Heart right ventricle (tissue), 16 donors: ENCODE measurements around the gene COQ5. TPM values are rescaled to one million over a fixed set of nuclear protein-coding genes. Genes with fewer than 3 reads are reported as not detected.

ENCODE experiments used
- ATAC-seq, 8 donors: fragments of 200-7000 bp; cut with Tn5 transposase; one replicate each; pipeline ENCODE4 v1.9.1; 2020; ENCODE audit warnings: mild to moderate bottlenecking in 8 of 8, moderate library complexity in 8 of 8, moderate number of reproducible peaks in 1 of 8
- DNase-seq, 2 donors: peaks; one replicate each; pipeline ENCODE4 v3.0.0-alpha.2; 2020
- H3K27ac ChIP-seq, 10 donors: fragments of 200-600 bp; sonication (generic) in 2 of 10; one replicate each; pipeline versions ENCODE4 v1.5.0 to v1.8.0; 2020 to 2022; ENCODE audit warnings: mild to moderate bottlenecking in 3 of 10
- H3K27me3 ChIP-seq, 7 donors: fragments of 200-600 bp; one replicate each; pipeline ENCODE4 v1.8.0; 2021 to 2022; ENCODE audit warnings: mild to moderate bottlenecking in 2 of 7
- H3K36me3 ChIP-seq, 9 donors: fragments of 200-600 bp; sonication (generic) in 1 of 9; one replicate each; pipeline versions ENCODE4 v1.5.0 to v1.8.0; 2020 to 2022; ENCODE audit warnings: mild to moderate bottlenecking in 2 of 9
- H3K4me1 ChIP-seq, 9 donors: fragments of 200-600 bp; sonication (generic) in 1 of 9; one replicate each; pipeline versions ENCODE4 v1.5.0 to v1.8.0; 2020 to 2022; ENCODE audit warnings: mild to moderate bottlenecking in 4 of 9
- H3K4me3 ChIP-seq, 10 donors: fragments of 200-600 bp; sonication (generic) in 2 of 10; one replicate each; pipeline versions ENCODE4 v1.5.0 to v1.8.0; 2020 to 2022; ENCODE audit warnings: mild to moderate bottlenecking in 7 of 10, moderate library complexity in 2 of 10
- H3K9me3 ChIP-seq, 11 donors: fragments of 200-600 bp in 10 of 11; sonication (generic) in 2 of 11; one replicate each; pipeline versions ENCODE4 v1.5.0 to v1.8.0; 2013 to 2022; ENCODE audit warnings: mild to moderate bottlenecking in 2 of 11, control low read depth in 1 of 11, moderate library complexity in 1 of 11
- CTCF ChIP-seq, 9 donors: fragments of 200-600 bp; sonication (generic) in 2 of 9; IDR thresholded peaks; one replicate each; pipeline versions ENCODE4 v1.5.0 to v1.8.0; 2021 to 2022; ENCODE audit warnings: antibody characterized with exemption in 9 of 9, mild to moderate bottlenecking in 5 of 9, moderate library complexity in 1 of 9
- WGBS, 2 donors: extraction: QIAGEN DNeasy Blood & Tissue Kit; methylation state at CpG; one replicate each; pipeline ENCODE4 v1.1.7; 2013; ENCODE audit warnings: inconsistent platforms in 1 of 2; 5-methylcytosine and 5-hydroxymethylcytosine counted together
- intact Hi-C, 10 donors: fragments of 100-400 bp; cut with DNase I; formaldehyde crosslinking; loops; one replicate each; pipeline versions ENCODE4 v1.11.1 to v1.14.2; 2022
- polyA plus RNA-seq, 2 donors: library from polyadenylated mRNA; stranded (reverse); fragments of 200-250 nt; gene quantifications; one replicate each; pipeline ENCODE4 v1.2.3, GENCODE V29; 2013
- total RNA-seq, 10 donors: library from RNA; stranded (reverse); fragmentation: NEBNext Ultra II Directional in 3 of 10; extraction: Animal tissue kit (Norgen Biotek cat#: 25700) in 3 of 10; gene quantifications; one replicate each; pipeline versions ENCODE4 v1.2.1 to v1.2.4, GENCODE V29; 2021 to 2023
- donor health status: Arrhythmogenic right ventricular cardiomyopathy.
- donor health status: ischemic (EF 13 %, LVEDD 7.1; RV severe dilation, severe dysfunction).
- donor health status: healthy with polysubstance abuse.
- donor health status: DM: no; HTN: yes; CAD: no.
- donor health status: DM: no; HTN: no; CAD: no.
- donor health status: ischemic (EF 25% LVEDD 6.9; RV normal size, moderate dysfunction).
- donor health status: ischemic (EF 25% LVEDD 5.7; RV mildly dilated, moderate dysfunction).
- donor health status: healthy.
- donor health status: DM: yes; HTN: yes; CAD: no.
- donor health status: Ischemic cardiomyopathy.
- donor health status: ischemic (EF 35%, LVEDD 5.7; RV mildly dilated, moderate dysfunction).
- donor health status: nonischemic (EF 11% LVEDD 7.7; RV severe dilation, severe dysfunction).
- donor health status: DM: yes; HTN: yes; CAD: no.
- donor health status: PGD.
- donor health status: ischemic (EF 29% LVEDD 5.4; RV normal size, mild dysfunction).
- donor health status: nonischemic (EF 23%, LVEDD 6.1; RV moderate dilation, normal function).

COQ5 gene
- total and polyA plus RNA-seq, 12 donors, result 32.0 to 64.5 (median 43.6) TPM

GRCh38 chr12:120546050-120546386 is 17.1 kb upstream of the COQ5 start:
- H3K4me1 ChIP-seq, result peaks cover 7 to 96% (median 76%) of the 10 kb centered on the region in 9 donors
- WGBS, 2 donors, result 76 to 80% methylated on average over 3 of the region's 3 CpGs
- H3K4me3 ChIP-seq, result no peak overlapping the region
- no peak for TF ChIP-seq CTCF (IDR thresholded peaks at IDR 0.05)
- DNase-seq, result no peak
- H3K9me3 ChIP-seq, result no peaks in the 10 kb centered on the region
- peak overlapping the region in 2 of 10 donors; percentile 4 to 12 for H3K27ac ChIP-seq
- intact Hi-C loops, result no loop called here
- no peaks in the 10 kb centered on the region for H3K27me3 ChIP-seq
- peaks cover 0 to 96% (median 23%) of the 10 kb centered on the region in 9 donors for H3K36me3 ChIP-seq
- no peak for ATAC-seq

GRCh38 chr12:120544691-120545090 is 15.7 kb upstream of the COQ5 start:
- 83% methylated on average over 3 of the region's 3 CpGs for WGBS, 2 donors
- Histone ChIP-seq H3K27me3 (no peaks in the 10 kb centered on the region), H3K4me3 (no peak overlapping the region), H3K9me3 (no peaks in the 10 kb centered on the region), H3K27ac (peak overlapping the region in 3 of 10 donors; percentile 19 to 99 (median 19)), H3K36me3 (peaks cover 0 to 90% (median 23%) of the 10 kb centered on the region in 9 donors), H3K4me1 (peaks cover 12 to 96% (median 76%) of the 10 kb centered on the region in 9 donors)
- DNase-seq (no peak), ATAC-seq (no peak)
- intact Hi-C loops, result no loop called here
- no peak for TF ChIP-seq CTCF (IDR thresholded peaks at IDR 0.05)

GRCh38 chr12:120542166-120542565 is 13.2 kb upstream of the COQ5 start:
- no peaks in the 10 kb centered on the region for H3K9me3 ChIP-seq
- ATAC-seq (no peak), DNase-seq (no peak)
- 98 to 99% methylated on average over 5 of the region's 5 CpGs for WGBS, 2 donors
- peaks cover 0 to 78% (median 10%) of the 10 kb centered on the region in 9 donors for H3K36me3 ChIP-seq
- no peak overlapping the region for H3K4me3 ChIP-seq
- no peak for TF ChIP-seq CTCF (IDR thresholded peaks at IDR 0.05)
- no peaks in the 10 kb centered on the region for H3K27me3 ChIP-seq
- peaks cover 20 to 96% (median 89%) of the 10 kb centered on the region in 9 donors for H3K4me1 ChIP-seq
- intact Hi-C loops, result no loop called here
- peak overlapping the region in 7 of 10 donors; percentile 4 to 99 (median 25) for H3K27ac ChIP-seq

GRCh38 chr12:120540445-120540844 is 11.5 kb upstream of the COQ5 start:
- intact Hi-C loops, result no loop called here
- peak overlapping the region in 1 of 10 donors; percentile 7 for H3K4me3 ChIP-seq
- H3K36me3 ChIP-seq, result peaks cover 0 to 72% (median 0%) of the 10 kb centered on the region in 9 donors

More at GRCh38 chr12:120540445-120540844, 11.5 kb upstream of the COQ5 start:
- Histone ChIP-seq H3K27me3 (no peaks in the 10 kb centered on the region), H3K4me1 (peaks cover 27 to 98% (median 90%) of the 10 kb centered on the region in 9 donors), H3K9me3 (no peaks in the 10 kb centered on the region), H3K27ac (peak overlapping the region in 9 of 10 donors; percentile 68 to 99 (median 95))
- peak in 4 of 8 donors; percentile 3 to 32 (median 13) for ATAC-seq
- no peak for TF ChIP-seq CTCF (IDR thresholded peaks at IDR 0.05)
- no peak for DNase-seq
- 6 to 8% methylated on average over 3 of the region's 3 CpGs for WGBS, 2 donors
